Prostate gland (tissue), 2 donors: ENCODE data around the gene SETD2.

Experiments used
- CTCF ChIP-seq, 4 experiments: fragments of 200-600 bp in 2 of 4; fragments of 450-650 bp in 2 of 4; sonication (generic) in 2 of 4; IDR thresholded peaks; 1 replicate in 3 of 4; 2 replicates in 1 of 4; pipeline ENCODE4 v1.5.1; 2016 to 2019; ENCODE audit warnings: antibody characterized with exemption in 4 of 4, mild to moderate bottlenecking in 2 of 4, moderate library complexity in 2 of 4
- POLR2A ChIP-seq: fragments of 450-650 bp; IDR thresholded peaks from one replicate; pipeline ENCODE4 v1.6.1; 2016; ENCODE audit warnings: antibody characterized with exemption, mild to moderate bottlenecking
- POLR2AphosphoS5 ChIP-seq: sonication (generic); formaldehyde crosslinking; IDR thresholded peaks from one replicate; pipeline ENCODE4 v1.6.1; 2017; ENCODE audit warnings: antibody characterized with exemption

GRCh38 chr3:46989146-46989810 is 174.6 kb downstream of the SETD2 start:
- TF ChIP-seq POLR2AphosphoS5, result no peak
- no peak for TF ChIP-seq CTCF (IDR thresholded peaks at IDR 0.05)
- no peak for TF ChIP-seq POLR2A
